AG09319 (cell line): Measurements from ENCODE around the gene GKN1.

Experiments used
- DNase-seq: peaks from one replicate; pipeline ENCODE4 v3.0.0-alpha.2; 2010; ENCODE audit warnings: low read depth; ENCODE audit errors: extremely low read depth
- CTCF ChIP-seq: IDR thresholded peaks from 2 replicates; pipeline ENCODE4 v1.5.1; 2011; ENCODE audit warnings: low read depth, mild to moderate bottlenecking, inconsistent platforms, low read length, moderate library complexity

The GKN1 gene

DNA sequence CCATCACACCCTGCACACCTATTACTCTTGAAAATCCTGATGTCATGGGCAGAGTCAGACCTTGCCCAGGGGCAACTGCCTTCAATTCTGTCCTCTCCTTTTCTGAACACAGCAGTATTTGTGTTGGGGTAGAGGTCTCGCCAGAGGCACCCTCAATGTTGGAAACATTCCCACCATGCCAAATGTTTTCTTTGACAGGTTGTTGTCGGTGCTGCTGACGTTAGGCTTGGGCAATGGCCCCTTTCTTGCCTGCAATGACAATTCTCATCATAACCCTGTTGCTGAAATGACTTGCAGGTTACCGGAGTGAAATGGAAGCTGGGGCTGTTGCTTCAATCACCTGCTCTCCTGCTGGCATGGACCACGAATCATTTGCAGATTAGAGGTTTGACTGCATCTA is 17.9 kb downstream of the GKN1 start:
- no peak for TF ChIP-seq CTCF
- DNase-seq: no peak

DNA sequence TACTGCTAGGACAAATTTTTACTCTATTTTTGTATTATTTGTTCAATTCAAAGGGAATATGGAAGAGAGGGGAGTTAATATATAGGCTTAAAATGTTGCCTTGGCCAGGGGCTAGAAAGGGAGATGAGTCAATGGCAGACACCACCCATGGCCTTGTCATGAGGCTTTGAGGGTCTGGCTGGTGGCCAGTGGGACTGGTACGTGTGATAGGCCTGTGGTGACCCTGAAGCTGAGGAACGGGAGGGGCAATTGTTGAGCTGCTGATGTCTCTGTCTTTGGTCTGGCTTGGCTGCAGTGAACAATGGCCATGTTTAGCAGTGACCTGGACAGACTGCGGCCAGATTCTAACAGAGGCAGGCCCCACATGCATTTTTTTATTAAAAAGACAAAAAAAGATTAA is 18.5 kb downstream of the GKN1 start:
- DNase-seq: no peak
- no peak for TF ChIP-seq CTCF

GRCh38 chr2:68993660-68994059 is 19.2 kb downstream of the GKN1 start:
- DNase-seq: no peak
- no peak for TF ChIP-seq CTCF

GRCh38 chr2:68994864-68995263 is 20.4 kb downstream of the GKN1 start:
- DNase-seq: peak; percentile 11
- TF ChIP-seq CTCF: no peak

- TF ChIP-seq CTCF: no peak
- DNase-seq: no peak
Measured at GRCh38 chr2:68995916-68996315, 21.5 kb downstream of the GKN1 start.

- no peak for DNase-seq
Measured at GRCh38 chr2:68997401-68997800, 23.0 kb downstream of the GKN1 start.

GRCh38 chr2:69001879-69002278 is 27.4 kb downstream of the GKN1 start:
- no peak for TF ChIP-seq CTCF
- DNase-seq: no peak

More at GRCh38 chr2:68997401-68997800, 23.0 kb downstream of the GKN1 start:
- no peak for TF ChIP-seq CTCF
